Effector CD4-positive, alpha-beta T cell (primary cell): ENCODE data around the gene INMT.

ENCODE experiments used
- DNase-seq: peaks from one replicate; pipeline ENCODE4 v3.0.0-alpha.2; 2020

The INMT gene

DNA sequence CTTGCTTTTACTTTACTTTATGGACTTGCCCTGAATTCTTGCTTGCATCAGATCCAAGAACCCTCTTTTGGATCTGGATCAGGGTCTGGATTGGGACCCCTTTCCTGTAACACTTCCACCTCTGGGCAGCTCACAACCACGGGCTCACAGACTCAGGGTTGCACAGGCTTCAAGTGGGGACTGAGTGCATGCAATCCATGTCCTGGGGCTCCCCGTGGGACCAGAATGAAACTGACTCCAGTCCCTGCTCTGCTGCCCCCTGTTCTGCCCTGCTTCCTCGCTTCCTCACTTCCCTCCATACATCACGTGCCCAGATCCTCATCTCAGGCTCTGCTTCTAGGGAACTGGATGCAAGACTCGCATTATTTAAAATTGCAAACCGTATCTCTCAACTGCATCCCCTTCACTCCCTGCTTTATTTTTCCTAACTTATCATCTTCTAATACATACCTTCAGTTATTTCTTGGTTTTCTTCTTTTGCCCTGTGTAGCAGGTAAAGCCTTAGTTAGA, 23.3 kb upstream of the INMT start:
- DNase-seq, result no peak

DNA sequence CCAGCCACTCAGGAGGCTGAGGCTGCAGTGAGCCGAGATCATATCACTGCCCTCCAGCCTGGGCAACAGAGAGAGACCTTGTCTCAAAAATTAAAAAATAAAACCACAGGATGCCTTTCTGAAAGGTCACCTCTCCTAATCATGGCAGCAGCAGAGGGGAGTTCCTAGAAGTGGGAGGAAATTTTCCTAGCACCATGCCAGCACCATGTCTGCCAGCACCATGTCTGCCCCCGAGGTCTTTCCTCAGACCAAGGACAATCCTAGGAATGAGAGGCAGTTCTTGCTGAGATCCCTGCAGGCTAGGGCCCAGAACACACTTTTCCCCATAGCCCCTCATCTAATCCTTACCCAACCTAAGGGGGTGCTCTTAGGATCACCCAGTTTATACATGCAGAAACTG, 22.3 kb upstream of the INMT start:
- no peak for DNase-seq

DNA sequence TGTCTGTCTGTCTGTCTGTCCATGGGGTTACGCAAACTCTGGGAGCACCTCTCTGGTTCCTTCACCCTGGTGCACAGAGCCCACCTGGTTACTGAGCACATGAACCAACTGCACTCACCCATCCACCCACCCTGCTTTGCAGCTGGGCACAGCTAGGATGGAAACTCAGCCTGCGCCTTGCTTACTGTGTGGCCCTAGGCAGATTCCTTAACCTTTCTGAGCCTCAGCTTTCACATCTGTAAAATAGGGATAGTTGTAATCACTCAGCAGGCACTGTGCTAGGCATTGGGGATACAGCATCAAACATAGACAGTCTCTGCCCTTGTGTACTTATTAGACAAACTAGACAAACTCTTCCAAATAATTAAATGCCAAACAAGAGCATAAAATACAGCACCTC, 21.8 kb upstream of the INMT start:
- no peak for DNase-seq

DNA sequence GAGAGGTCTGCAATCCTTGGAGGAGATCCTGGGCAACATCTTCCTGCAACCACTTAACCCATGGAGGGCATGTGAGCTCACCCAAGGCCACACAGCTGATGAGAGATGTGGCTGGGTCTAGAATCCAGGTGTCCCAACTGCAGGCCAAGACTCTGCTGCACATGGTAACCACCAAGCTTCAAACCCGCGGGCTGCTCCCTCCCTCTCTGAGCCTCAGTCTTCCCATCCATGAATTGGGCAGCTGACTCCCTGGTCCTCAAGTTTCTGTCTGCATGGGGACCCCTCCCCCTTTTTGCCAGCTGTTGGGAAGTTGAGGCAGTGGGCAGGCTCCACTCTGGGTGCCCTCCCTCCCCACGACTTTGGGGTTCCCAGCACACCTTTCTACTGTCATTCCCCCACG, 20.9 kb upstream of the INMT start:
- no peak for DNase-seq

DNA sequence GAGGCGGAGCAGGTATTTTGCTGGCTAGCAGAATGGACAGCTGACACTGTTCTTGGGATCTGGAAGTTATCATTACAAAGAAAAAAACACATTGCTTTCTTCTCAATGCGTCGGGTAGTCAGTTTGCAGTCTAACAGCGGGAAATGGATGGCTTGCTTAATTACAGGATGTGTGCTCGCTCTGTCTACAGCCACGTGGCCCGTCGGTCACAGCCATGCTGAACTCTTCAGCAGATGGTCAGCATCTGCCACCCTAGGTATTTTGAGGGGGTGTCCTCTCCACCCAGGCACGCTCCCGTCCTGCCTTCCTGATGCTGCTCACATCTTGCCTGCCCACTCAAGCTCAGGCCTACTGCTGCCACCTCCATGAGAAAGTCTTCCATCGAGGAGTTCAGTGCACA, 20.4 kb upstream of the INMT start:
- DNase-seq, result no peak

DNA sequence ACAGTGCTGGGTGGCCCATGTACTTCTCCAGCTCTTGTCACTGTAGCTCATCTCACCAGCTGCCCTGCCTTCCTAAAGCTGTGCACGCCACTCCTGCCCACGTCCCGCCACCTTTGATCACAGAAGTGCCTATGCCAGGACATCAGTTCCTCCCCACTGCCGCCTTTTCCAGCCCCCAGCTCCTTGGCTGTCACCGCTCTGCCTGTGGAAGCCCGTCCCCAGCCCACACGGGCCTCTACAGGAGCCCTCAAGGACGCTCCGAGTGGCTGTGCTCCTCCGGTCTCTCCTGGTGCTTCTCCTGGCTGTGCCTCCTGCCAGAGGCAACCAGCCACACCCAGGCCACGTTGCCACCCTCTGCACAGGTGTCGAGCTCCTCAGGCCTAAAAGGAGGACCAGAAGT, 19.3 kb upstream of the INMT start:
- no peak for DNase-seq

DNA sequence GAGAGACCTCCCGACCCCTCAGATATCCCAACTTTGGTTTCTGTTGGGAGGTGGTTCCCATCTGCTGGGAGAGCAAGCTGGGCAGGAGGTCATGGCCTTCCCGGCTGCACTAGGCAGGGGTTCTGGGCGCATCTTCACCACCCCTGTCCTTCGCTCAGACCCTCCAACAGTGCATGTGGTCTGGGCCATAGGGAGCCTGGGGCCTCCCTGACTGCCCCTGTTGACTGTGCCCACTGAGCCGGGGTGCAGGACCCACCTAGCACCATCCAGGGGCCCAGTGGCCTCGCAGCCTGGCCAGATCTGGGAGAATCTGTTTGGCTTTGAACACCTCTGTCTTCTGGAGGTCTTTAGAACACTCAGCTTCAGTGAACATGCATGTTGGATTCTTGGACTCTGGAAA, 18.7 kb upstream of the INMT start:
- DNase-seq, result no peak

DNA sequence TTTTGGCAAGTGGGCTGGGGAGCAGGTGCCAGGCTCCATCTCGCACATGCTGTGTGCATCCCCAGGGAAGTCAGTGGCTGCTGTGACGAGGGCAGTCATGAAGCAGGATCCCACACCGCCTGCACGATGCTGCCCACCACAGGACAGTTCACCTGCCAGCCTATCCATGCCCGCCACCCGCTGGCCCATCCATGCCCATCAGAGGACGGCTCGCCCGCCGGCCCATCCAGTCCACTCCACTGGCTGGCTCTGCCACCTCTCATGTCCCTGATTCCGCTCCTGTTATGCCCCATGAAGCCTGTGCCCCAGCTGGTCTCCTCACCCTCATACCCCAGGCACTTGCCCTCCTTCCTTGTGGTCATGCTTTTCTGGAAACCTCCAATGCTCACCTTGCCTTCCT, 18.2 kb upstream of the INMT start:
- no peak for DNase-seq

DNA sequence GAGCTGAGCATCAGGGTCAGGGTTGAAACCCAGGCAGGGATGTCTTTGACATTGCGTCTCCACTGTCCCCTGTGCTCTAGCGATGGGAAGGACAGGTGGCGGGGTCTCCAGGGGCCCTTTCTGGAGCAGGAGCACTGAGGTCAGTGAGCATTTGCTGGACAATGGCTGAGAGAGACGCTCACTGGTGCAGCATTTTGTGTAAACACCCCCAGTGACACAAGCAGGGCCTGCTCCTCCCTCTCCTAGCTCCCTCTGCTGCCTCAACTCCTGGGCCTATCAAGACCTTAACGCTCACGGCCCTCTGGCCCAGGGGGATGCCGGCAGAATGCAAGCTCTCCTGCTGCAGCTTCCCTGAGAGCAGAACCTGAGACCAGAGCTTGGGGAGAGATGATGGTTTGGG, 17.4 kb upstream of the INMT start:
- no peak for DNase-seq

DNA sequence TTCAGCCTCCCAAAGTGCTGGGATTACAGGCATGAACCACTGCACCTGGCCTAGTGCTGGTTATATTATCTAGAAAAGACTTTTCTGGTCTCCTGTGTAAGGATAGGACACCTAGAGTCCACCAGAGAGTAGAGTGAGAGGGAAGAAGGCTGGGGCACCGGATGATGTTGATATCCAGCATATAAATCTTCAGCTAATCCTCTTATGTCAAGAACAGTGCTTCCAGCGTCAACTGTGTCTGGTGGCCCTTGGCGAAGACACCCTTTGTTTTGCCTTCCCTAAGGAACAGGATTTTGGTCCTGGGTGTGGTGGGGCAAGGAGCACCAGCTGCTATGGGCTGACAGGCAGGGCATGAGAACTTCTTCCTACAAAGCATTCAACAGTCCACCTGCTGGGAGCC, 16.3 kb upstream of the INMT start:
- DNase-seq, result no peak

DNA sequence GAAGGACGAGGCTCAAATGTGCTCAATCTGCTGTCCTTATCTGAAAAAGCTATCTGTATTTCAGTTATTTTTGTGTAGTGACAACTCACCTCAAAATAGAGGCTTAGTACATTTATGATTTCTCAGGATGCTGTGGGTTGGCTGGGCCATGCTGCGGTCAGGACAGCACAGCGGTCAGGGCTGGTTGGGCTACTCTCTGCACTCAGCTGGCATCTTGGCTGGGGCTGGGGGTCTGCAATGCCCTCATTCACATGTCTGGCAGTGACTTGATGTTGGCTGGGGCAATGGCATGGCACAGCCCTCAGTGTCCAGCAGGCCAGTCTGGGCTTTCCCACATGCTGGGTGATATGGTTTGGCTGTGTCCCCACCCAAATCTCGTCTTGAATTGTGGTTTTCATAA, 15.6 kb upstream of the INMT start:
- no peak for DNase-seq

DNA sequence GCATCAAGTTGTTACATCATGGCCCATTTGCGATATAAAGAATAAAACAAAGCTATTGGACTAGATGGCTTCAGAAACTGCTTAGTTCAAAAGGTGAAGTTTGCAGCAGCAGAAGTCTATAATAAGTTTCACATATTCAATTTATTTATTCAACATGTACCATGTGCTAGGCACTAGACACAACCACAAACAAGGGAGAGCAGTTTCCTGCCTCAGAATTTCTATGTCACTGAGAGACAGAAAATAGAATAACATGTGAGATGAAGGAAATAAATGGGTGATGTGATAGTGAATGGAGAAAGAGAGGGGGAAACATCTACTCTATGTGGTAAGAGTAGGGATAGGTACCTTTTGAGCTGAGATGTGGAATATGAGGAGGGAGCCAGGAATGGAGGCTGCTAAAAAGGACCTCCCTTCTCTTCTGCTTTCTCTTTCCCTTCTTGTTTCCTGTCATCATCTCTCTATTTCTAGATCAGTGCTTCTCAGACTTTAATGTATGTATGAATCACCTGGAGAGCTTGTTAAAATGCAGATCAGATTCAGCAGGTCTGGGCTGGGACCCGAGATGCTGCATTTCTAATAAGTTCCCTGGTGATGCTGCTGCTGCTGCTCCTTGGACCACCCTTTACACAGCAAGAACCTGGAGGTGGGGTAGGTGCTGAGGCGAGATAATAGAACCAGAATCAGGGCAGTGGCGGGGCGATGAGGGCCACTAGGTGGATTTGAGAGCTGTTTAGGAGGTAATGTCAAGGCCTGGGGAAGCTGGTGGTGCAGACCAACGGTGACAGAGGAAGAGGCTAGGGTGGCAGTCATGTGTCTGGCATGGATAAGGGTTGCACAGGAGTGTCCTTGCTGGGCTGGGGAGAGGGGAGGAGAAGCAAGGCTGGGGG, 13.7 kb upstream of the INMT start:
- DNase-seq, result no peak

DNA sequence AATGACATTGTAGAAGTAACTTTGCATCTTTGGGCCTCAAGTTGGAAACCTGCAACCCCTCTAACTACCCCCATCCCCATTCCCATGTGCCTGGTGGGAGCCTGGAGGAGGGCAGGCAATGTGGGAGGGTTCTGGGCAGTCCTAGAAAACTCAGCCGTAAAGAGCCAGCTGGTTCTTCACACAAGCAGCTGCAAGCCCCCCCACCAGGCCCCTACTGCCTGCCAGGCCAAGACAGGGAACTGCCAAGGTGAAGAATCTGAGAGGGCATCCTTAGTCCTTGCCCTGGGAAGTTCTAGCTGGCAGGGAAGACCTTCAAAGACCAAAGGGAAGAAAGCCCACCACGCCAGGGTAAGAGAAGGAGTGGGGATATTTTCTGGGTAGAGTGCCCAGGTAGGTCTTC, 12.2 kb upstream of the INMT start:
- no peak for DNase-seq

DNA sequence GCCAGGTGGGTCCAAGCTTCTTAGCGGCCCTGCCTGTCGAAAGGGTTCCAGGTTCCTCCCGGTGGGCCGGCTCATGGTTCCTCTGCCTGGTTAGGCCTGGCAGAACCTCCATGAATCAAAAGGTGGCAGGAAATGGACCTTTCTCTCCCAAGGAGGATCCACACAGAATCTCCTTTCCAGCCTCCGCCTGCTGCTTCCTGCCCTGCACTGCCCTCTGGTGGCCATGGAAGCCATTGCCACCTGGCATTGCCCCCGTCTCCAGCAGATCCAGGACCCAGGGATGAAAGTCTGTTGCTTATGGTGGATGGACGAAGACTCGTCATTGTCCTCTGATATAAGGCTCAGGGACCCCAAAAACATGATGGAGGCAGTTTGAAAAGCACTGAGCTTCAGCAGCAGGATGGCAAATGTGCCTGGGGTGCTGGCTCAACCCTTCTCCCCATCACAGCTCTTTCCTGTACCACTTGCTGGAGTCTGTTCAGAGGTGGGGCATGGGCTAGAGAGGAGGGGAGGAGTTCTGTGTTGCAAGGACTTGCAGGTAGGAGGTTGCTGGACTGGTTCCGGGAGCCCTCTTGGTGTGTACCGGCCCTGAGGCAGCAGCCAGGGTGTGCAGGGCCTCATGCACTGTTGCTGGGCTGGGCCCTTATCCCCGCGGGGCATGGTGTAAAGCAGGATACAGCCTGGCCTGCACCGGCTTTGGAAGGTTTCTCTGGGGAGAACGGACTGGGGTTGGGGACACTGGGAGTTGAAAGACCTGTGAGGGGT, 11.3 kb upstream of the INMT start:
- DNase-seq, result peak; percentile 68

DNA sequence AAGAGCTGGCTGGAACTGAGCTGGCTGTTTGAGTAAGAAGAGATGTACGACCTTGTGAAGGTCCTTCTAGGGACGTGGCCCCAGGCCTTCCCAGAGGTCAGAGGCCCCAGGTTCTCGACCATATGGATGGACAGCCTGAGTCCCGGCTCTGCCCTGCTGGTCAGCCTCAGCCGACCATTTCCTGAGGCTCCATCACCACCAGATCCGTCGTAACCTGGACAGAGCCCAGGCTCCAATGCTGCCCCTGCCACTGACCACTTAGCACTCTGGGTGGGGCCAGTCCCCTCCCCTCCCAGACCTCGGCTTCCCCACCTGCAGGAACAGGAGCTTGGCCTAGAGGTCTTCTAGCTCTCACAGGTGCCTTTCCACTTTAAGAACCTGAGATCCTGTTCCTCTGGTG, 10.6 kb upstream of the INMT start:
- no peak for DNase-seq

DNA sequence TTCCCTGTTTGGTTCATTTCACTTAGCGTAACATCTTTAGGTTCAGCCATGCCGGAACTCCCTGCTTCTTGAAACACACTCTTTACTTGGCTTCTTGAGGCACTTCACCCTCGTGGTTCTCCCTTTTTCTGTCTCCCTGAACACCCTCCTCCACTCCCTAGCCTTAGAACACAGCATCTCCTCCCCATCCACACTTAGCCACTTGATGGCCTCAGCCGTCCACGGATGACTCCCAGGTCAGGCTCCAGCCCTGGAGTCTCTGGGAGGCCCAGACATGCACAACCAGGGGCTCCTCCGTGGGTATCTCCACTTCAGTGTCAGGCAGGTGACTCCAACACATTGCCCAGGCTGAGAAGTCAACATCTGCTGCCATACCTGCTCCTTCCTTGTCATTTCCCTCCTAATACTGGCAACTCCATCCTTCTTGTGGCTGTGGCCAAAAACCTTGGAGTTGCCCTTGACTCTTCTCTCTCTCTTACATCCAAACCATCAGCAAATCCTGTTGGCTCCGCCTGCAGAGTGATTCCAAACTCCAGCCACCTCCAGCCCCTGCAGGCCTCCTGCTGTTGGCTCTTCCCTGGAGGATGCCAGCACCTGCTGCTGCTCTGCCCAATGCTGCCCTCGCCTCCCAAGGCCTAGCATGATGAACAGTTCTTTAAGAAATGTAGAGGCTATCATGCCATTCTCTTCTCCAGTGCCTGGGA, 8.4 kb upstream of the INMT start:
- DNase-seq, result no peak

DNA sequence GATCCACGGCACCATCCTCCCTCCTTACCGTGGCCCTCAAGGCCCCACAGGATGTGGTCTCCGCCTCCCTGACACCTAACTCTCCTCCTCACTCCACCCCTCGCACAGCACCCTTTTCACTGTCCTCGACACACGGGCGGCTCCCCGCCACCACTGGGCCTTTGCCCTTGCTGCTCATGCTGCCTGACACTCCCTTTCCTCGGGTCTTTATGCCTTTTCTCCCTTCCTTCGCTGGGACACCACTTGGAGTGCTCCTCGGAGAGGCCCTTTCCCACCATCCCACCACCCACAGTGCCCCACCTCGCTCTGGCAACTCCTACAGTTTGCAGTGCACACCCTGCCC, 7.9 kb upstream of the INMT start:
- no peak for DNase-seq

DNA sequence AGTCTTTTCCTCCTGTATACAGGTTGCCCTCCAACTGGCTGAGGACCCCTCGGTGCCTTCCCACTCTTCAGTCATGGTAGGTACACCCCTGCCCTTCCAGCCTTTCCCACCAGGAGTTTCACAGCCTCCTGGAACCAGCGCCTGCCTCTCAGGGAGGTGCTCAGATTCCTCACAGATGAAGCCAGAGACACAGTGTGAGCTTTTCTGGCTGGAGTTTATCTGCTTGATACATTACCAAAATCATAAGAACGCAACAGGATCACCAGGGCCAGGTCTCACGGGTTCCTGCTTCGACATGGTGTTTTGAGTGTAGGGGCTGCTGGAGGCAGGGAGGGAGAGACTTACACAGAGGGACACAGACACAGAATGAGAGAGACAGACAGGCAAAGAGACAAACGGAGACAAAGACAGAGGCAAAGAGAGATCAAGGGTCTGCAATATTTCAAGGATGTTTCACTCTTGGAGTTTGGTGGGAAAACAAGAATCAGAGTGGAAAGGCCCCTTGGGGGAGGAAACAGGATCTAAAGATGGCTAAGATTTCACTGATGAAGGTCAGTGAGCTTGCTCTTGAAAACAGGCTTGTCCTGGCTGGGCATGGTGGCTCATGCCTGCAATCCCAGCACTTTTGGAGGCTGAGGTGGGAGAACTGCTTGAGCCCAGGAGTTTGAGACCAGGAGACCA, 6.5 kb upstream of the INMT start:
- no peak for DNase-seq

DNA sequence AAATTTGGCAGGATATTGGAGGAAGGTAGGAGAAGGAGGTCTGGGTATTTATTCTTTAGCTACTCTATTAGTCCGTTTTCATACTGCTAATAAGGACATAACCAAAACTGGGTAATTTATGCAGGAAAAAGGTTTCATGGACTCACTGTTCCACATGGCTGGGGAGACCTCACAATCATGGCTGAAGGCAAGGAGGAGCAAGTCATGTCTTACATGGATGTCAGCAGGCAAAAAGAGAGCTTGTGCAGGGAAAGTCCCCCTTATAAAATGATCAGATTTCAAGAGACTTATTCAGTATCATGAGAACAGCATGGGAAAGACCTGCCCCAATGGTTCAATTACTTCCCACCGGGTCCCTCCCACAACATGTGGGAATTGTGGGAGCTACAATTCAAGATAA, 1.9 kb upstream of the INMT start:
- DNase-seq, result no peak

DNA sequence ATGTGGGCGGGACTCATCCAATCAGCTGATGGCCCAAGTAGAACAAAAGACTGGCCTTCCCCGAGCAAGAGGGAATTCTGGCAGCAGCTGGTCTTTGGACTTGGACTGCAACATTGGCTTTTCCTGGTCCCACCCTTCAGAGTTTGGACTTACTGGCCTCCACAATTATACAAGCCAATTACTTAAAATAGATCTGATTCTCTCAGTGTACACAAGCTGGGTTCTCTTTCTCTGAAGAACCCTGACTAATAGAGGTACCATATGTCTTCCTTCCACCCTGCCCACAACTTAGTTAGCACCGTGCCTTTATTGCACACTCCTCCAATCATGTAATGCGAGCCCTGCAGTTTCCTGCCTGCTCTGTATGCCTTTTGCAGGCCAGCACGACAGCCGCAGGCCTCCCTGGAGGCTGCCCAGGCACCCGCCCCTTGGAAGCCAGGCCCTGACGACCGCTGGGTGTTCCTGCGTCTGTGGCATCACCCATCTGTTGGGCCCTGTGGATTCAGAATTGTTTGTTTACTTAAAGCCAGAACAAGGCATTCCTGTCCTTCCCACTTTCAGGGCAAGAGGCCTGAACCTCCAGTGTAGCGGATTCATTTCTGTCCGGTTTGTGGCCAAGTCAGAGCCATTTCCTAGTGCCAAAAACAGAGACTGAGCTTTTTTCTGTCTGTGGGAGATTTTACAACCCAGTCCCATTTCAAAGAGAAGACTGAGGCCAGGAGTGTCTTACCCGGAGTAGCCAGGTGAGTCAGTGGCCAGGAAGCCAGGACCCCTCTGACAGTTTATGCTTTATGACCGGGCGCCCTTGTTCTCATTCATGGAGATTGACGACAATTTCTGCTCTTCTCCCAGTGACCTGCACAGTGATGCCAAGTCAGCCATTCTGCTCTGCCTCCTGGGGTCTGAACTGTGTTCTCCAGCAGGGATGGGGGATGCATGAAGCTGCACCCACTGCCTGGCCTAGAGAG, 968 bp upstream of the INMT start:
- DNase-seq, result no peak

DNA sequence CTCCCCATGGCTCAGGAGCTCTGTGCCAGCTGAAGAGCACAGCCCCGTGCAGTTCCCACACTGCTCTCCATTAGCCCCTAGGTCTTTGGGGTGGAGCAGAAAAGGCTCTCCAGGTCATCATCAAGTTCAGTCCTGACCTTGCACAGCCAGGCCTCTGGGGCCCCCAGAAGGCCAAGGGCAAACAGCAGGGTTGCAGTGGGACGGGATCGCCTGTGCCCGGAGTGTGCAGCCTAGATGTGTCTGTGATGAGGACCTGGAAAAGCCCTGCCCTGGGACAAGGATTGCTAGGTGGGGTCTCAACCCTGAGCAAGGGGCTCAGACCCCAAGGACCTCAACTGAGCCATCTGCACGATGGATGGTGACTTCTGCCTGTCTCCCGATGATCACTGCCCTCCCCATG, 549 bp downstream of the INMT start:
- no peak for DNase-seq

DNA sequence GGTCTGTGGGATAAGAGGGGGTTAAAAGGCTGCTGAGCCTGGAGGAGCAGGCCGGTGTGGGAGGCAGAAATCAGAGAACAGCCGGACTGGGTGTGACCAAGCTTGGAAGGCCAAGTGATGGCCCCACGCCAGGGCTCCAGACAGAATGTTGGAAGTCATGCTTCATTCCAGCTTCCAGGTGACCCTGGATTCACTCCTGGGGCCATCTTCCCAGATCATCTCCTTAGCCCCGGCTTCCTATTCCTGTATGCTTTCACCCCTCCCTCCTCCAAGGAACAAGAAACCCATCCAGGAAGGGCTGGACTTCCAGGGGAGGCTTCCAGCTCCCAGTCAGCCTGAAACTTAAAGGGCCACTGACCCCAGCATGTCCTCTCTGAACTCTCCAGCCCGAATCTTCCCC, 1.0 kb downstream of the INMT start:
- DNase-seq, result no peak
